Ovary (tissue), 3 donors: ENCODE measurements around the gene FAAH.

Experiments used
- EP300 ChIP-seq: sonication (generic); formaldehyde crosslinking; IDR thresholded peaks from one replicate; pipeline ENCODE4 v1.6.1; 2017; ENCODE audit warnings: antibody characterized with exemption
- POLR2A ChIP-seq: fragments of 450-650 bp; IDR thresholded peaks from one replicate; pipeline ENCODE4 v1.6.1; 2017; ENCODE audit warnings: antibody characterized with exemption, mild to moderate bottlenecking, moderate library complexity
- TF ChIP-seq, protein P1 (sequence below), 3 donors: fragments of 450-650 bp in 2 of 3; fragments of 200-600 bp in 1 of 3; IDR thresholded peaks; one replicate each; pipeline versions ENCODE4 v1.5.1 to v1.8.0; 2016 to 2022; ENCODE audit warnings: antibody characterized with exemption in 3 of 3, mild to moderate bottlenecking in 1 of 3
- donor health status: DM: no; HTN: no; CAD: no.

DNA sequence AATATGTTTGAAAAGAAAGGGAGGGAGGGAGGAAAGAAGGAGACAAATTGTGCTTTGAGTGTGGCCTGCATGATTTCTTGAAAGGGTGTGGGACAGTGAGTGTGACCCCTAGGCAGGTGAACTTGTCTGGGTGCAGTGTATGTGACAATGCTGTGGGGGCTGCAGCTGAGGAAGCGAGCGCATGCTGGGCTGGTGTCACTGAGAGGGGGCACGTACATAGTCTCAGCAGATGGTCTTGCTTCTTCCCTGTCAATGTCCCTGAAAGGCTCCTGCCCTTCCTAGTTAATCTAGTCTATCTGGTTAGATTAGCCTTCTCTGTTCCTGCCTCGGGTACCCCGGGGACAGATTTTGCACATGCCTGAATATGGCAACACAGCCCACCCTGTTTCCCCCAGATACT is 9.8 kb downstream of the FAAH start:
- TF ChIP-seq, protein P1, sequence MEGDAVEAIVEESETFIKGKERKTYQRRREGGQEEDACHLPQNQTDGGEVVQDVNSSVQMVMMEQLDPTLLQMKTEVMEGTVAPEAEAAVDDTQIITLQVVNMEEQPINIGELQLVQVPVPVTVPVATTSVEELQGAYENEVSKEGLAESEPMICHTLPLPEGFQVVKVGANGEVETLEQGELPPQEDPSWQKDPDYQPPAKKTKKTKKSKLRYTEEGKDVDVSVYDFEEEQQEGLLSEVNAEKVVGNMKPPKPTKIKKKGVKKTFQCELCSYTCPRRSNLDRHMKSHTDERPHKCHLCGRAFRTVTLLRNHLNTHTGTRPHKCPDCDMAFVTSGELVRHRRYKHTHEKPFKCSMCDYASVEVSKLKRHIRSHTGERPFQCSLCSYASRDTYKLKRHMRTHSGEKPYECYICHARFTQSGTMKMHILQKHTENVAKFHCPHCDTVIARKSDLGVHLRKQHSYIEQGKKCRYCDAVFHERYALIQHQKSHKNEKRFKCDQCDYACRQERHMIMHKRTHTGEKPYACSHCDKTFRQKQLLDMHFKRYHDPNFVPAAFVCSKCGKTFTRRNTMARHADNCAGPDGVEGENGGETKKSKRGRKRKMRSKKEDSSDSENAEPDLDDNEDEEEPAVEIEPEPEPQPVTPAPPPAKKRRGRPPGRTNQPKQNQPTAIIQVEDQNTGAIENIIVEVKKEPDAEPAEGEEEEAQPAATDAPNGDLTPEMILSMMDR (IDR thresholded peaks at IDR 0.05), result no peak
- TF ChIP-seq POLR2A, result no peak
- TF ChIP-seq EP300, result no peak
